GM19438 (cell line): ENCODE data around the gene ADM.

Source experiments
- ATAC-seq: cut with Tn5 transposase; IDR thresholded peaks from one replicate; pipeline ENCODE4 v1.9.1; 2021; ENCODE audit warnings: low read depth; ENCODE audit not compliant: unreplicated experiment

ADM gene

GRCh38 chr11:10289765-10290380, 15.0 kb upstream of the ADM start:
- no peak for ATAC-seq

DNA sequence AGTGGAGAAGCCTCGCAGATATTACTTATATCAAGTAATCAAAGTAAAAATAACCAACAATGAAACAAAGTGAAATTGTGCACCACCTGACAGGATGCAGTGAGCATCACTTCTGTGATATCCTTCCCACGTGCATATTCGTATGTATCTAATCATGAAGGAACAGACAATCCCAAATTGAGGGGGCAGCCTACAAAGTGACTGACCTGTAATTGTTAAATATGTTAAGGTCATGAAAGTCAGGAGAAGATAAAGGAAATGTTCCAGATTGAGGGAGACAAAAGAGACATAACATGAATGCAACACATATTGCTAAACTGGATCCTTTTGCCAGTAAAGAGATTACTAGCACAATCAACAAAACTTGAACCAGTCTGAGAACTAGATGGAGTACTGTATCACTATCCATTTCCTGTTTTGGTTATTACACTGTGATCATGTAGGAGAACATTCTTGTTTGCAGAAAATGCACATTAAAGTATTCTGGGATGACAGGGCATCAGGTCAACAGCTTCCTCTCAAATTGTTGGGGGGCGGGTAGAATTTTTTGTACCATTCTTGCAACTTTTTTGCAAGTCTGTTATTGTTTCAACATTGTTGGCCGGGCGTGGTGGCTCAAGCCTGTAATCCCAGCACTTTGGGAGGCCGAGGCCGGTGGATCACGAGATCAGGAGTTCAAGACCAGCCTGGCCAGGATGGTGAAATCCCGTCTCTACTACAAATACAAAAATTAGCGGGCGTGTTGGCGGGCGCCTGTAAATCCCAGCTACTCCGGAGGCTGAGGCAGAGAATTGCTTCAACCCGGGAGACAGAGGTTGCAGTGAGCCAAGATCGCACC, 12.9 kb upstream of the ADM start:
- no peak for ATAC-seq

DNA sequence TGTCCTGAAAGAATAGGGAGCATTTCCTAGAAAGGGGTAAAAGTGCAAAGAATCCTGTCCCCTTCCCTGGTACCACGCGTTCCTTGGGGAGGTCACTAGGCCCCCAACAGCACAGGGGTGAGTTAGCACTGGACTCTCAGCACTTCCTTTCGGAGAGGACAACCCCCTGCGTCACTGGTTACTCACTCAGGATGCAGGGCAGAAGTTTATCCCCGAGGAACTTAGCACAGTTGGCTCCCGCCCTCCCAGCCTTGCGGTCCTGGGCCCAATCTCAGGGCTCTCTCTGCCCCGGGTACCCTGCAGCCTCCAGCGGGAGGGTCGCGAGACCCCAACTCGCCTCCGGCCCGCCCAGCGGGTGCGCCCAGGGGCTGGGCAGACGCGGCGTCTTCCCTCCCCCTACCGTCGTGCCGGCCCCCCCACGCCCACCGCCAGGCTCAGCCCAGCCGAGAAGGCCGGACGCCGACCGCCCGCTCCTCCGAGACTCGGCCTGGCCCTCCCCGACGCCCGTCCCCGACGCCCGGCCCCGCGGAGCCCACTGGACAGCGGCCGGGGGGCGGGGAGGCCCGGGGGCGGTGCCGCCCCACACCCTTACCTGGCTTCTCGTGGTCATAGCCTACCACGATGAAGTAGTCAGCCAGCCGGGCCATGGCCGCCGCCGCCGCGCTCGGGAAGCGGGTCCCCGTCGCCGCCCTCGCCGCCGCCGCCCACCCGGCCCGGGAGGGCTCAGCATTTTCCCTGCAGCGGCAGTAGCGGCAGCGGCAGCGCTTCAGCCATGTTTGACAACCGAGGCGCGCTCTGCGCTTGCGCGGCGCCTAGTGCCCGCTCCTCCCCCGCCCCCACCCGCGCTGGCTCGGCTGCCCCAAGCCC, 11.2 kb upstream of the ADM start, which contains the start of gene SBF2:
SBF2 (minus strand) TSS at position 797 of the 867 bp plus-strand sequence; CDS start at position 647, 150 bp downstream.
- ATAC-seq: no peak

DNA sequence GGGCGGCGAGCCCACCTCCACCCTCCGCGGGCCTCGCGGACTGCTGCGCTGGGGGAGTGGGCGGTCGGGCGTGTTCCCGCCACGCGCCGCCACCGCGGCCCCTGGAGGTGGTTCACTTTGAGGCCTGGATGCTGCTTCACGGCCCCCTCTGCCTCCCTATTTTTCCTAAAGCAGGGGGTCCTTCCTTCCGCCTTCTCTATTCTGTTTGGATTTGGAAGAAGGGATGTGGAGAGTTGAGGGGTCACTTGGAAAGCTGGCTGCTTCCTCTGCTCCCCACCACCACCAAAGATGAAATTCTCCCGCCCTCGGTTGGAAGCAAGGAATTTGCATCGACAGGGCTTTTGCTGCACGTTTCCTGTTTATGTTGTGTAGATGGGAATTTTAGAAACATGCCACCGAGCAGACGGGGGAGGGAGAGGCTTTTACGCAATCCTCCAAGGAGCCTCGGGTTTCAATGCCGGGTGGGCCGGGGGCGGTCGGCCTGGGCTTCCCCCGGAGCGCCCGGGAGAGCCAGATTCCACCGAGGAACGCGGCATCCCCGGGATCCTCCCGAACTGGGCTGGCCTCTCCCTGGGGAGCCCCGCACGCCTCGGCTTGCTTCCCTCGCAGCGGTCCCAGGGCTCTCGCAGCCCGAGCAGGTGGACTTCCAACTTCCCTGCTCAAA, 10.5 kb upstream of the ADM start:
- ATAC-seq: no peak

GRCh38 chr11:10295064-10295901, 9.6 kb upstream of the ADM start:
- no peak for ATAC-seq

GRCh38 chr11:10298342-10298741, 6.5 kb upstream of the ADM start:
- peak; percentile 91 for ATAC-seq

DNA sequence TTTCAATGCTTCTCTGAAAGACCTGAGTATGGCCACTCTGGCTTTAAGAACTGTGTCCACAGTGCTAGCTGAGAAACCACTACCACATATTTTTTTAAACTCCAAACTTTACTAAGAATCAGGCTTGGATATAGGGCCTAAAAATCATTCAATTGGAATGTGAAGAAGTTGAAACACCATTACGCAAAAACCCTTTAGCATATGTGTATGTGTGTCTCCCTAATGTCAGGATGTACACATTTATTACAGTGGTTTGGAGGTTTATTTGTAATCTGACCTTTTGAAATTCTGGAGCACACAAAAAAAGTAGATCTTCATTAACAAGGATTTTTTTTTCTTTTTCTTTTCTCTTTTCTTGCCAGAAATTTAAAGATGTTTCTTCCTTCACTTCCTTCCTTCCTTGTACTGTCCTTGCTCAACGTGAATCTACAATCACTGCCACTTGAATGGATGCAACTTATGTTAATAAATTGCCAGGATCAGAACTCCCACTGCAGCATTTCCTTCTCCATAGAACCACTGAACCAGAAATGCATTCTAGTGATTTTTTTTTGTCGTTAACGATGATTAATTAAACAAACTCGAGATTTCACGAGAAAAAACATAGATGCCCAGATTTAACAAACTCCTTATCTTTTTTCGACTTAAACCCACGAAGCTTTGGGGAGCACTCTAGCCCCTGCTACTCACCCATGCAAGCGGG, 3.1 kb upstream of the ADM start:
- ATAC-seq: no peak

DNA sequence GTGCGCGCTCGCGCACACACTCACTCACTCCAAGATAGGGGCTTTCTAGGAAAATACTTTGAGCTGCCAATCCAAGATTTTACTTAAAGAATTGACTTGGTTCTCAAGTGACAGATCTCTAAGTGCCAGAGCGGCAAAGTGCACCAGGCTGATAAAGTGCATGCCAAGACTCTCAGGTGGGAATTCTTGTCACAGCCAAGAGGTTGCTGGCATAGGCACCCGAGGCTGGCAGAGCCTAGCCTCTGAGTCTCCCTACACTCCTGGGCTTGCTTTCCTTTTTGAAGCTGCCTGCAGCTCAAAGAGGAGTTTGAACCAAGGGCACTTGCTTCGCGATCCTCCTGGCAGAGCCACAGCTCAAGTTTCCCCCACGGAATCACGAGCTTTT, 2.5 kb upstream of the ADM start:
- no peak for ATAC-seq

DNA sequence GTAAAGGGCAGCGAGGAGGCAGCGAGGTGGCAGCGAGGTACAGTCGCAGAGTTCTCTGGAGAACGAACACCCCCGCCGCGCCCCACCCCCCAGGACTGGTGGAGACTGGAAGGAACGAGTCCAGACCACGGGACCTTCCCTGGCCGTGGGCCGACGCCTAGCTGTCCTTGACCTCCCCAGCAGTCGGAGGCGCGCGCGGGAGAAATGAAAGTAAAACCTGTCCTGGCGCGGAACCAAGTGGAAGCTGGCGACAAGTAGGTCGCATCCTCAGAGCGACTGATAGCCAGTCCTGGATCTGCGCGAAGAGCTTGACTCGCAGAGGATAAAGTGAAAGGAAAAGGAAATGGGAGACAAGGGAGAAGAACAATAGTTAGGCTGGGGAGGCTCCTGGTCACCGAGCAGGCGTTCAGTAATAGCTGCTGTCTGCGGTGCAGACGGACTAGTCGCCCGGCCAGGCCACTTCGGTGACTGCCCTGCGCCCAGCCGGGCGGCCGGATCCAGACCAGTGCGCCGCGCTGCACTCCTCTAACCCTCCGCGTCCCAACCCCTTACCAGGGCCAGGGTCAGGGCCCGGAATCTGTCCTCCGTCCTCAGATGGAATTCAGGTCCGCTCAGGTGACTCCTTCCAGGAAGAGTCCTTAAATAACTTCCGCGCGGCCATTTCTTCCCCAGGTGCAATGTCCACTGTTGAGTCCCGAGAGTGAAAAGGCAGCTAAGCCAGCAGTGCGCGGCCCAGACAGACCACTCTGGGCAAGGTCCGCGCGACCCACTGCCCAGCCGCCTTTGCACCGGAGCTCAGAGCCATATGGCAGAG, 1.9 kb upstream of the ADM start:
- no peak for ATAC-seq

GRCh38 chr11:10303558-10304363, 1.1 kb upstream of the ADM start:
- ATAC-seq: no peak

DNA sequence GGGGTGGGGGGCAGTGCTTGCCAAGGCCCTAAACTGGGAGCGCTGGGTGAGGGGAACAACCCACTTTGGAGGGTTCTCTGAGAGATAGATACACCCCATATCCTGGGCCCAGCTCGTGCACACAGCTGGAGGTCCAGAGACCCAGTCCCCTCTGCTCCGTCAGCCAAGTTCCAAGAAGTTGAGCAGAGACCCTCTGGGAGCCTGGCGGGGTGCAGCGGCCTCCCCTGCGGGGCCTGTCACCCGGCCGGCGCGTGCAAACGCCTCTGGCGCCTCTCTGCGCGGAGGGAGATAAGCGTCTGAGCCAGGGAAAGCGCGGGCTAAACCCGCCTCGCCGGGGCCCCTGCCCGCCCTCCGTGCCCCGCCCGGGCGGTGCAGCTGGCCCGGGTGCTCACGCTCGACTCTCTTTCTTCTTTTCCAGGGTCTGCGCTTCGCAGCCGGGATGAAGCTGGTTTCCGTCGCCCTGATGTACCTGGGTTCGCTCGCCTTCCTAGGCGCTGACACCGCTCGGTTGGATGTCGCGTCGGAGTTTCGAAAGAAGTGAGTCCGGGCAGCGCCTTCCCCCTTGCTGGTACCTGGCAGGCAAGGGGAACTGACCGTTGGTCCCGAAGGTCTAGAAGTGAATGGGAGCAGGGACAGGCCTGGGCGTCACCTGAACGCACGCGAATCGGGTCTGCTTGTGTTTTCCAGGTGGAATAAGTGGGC, 540 bp downstream of the ADM start:
- ATAC-seq: no peak

DNA sequence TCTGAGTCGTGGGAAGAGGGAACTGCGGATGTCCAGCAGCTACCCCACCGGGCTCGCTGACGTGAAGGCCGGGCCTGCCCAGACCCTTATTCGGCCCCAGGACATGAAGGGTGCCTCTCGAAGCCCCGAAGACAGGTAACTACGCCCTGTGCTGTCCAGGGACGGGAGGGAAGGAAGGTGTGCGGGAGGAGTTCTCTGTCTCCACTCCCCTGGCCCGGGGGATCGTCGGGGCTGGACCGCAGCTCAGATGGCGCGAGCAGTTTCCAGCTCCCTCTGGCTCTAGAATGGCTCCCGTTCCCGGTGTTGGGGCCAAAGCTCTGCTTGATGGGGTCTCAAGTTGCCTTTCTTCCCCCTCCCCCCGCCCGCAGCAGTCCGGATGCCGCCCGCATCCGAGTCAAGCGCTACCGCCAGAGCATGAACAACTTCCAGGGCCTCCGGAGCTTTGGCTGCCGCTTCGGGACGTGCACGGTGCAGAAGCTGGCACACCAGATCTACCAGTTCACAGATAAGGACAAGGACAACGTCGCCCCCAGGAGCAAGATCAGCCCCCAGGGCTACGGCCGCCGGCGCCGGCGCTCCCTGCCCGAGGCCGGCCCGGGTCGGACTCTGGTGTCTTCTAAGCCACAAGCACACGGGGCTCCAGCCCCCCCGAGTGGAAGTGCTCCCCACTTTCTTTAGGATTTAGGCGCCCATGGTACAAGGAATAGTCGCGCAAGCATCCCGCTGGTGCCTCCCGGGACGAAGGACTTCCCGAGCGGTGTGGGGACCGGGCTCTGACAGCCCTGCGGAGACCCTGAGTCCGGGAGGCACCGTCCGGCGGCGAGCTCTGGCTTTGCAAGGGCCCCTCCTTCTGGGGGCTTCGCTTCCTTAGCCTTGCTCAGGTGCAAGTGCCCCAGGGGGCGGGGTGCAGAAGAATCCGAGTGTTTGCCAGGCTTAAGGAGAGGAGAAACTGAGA, 1.4 kb downstream of the ADM start:
- ATAC-seq: no peak

- no peak for ATAC-seq
These were observed 2.1 kb downstream of the ADM start for GRCh38 chr11:10307022-10307399.

- peak; percentile 67 for ATAC-seq
These were observed 2.7 kb downstream of the ADM start for GRCh38 chr11:10307400-10308200.
